Globus pallidus (tissue), 1 donor: ENCODE measurements around the gene HMBS.
A peak's percentile ranks its signal among the peaks of the same experiment; 100 is the strongest.

Source experiments
- DNase-seq: peaks from one replicate; pipeline ENCODE4 v3.0.0-alpha.2; 2015; ENCODE audit warnings: low spot score

HMBS gene

DNA sequence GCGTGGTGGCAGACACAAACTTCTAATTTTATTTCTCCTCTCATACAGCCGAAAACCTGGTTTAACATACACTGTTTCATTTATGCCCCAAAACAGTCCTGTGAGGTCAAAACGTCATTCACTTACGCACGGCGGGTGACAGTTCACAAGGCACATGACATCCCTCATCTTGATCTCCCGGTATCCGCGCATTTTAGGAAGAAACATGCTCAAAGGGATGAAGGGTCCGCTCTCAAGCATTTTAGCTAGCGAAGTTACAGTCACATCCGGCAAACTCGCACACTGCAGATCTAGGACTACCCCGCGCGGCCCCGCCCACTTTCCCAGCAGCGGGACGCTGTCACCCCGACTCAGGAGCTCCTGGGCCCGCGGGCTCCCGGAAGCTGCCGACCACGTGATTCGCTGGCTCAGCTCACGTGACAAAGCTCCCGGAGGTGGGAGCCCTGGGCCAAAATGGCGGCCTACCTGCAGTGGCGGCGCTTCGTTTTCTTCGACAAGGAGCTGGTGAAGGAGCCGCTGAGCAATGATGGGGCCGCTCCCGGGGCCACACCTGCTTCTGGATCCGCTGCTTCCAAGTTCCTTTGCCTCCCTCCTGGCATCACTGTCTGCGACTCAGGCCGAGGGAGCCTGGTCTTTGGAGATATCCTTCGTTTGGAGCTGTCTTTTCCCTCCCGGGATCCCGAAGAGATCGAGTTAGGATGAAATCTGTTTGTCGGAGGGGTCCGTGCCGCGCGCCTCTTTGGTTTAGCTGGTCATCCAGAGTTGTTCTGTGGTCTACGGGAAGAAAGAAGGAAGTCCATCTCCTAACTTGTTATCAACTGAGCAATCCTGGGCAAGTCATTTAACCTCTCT is 17.1 kb upstream of the HMBS start, which contains the start of gene VPS11:
VPS11 (plus strand) TSS at position 448 of the 852 bp plus-strand sequence; CDS start at position 454, 6 bp downstream.
- peak; percentile 96 for DNase-seq

- no peak for DNase-seq
Measured at GRCh38 chr11:119077839-119078238, 6.8 kb upstream of the HMBS start.

GRCh38 chr11:119078675-119079420 is 5.8 kb upstream of the HMBS start:
- DNase-seq: no peak

DNA sequence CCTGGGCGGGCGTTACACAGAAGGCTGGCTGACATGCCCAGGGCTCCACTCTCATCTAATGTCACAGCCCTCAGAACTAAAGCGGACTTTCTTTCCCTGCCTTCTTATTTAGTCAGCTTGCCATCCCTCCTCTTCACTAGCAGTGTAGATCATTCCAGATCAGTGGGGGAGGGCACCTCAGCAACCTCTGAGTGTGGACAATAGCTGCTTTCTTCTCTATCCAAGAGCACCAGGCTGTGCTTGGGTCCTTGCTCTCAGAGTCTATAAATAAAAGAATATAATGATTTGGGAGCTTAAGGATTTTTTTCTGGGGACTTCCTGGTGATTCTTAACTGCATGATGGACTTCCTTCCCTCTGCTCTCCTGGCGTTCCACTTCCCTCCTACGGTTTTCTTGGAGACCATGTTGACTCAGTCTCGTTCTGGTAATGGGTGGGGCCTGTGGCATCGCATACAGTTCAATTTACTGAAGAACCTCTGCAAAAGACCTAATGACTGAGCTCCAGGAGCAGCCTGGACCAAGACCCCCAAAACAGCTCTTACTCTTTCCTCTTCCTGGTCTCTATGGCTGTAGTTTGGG is 2.9 kb upstream of the HMBS start:
- peak; percentile 91 for DNase-seq

- no peak for DNase-seq
Measured at GRCh38 chr11:119085437-119085847, 761 bp downstream of the HMBS start.

GRCh38 chr11:119087123-119087522 is 2.4 kb downstream of the HMBS start:
- no peak for DNase-seq

DNA sequence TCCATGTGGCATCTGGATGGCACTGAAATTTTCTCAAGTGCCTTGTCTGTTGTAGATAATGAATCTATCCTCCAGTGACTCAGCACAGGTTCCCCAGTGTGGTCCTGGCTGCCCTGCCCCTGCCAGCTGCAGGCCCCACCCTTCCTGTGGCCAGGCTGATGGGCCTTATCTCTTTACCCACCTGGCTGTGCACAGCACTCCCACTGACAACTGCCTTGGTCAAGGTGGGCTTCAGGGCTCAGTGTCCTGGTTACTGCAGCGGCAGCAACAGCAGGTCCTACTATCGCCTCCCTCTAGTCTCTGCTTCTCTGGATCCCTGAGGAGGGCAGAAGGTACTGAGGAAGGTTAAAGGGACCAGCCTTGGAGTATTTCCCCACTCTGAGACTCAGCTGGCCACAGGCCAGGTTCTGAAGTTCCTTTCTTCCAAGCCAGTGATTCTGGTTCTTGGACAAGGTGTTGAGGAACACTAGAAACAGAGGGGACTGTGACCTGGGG is 3.1 kb downstream of the HMBS start:
- no peak for DNase-seq

GRCh38 chr11:119088406-119088805 is 3.7 kb downstream of the HMBS start:
- no peak for DNase-seq

- DNase-seq: no peak
Measured at GRCh38 chr11:119089319-119089718, 4.6 kb downstream of the HMBS start.

GRCh38 chr11:119091178-119091577 is 6.5 kb downstream of the HMBS start:
- no peak for DNase-seq

DNA sequence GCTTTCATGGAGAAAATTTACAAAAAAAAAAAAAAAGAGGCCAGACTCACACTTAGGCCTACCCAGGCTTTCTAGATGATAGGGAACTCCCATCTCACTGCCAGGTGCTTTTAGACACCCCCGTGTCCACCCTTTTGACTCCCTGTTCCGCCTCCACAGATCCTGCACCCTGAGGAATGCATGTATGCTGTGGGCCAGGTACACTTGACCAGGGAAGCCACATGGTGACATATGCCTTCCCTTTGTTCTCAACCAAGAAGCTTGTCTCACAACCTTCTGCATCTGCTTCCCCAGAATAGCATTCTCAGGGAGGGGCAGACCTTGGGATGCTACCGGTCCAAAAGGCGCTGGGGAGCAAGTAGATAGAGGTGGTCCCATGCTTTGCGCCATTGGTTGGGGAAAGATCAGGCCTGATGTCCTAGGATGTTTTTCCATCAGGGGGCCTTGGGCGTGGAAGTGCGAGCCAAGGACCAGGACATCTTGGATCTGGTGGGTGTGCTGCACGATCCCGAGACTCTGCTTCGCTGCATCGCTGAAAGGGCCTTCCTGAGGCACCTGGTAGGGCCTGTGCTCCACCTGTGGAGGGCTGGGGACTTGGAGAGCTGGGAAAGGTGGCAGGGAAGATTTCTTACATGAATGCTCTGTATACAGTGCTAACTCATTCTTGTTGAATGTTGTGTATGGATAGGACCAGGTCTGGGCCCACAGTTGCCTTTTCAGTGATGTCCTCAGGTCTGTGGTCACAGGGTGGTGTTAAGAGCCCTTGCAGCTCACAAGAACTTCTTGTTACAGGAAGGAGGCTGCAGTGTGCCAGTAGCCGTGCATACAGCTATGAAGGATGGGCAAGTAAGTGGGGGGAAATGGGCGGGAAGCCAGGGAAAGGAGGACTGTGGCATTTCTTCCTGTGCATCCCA is 7.5 kb downstream of the HMBS start:
- DNase-seq: no peak

- no peak for DNase-seq
Measured at GRCh38 chr11:119092880-119093842, 8.5 kb downstream of the HMBS start.

- no peak for DNase-seq
Measured at GRCh38 chr11:119093942-119094815, 9.5 kb downstream of the HMBS start.

DNA sequence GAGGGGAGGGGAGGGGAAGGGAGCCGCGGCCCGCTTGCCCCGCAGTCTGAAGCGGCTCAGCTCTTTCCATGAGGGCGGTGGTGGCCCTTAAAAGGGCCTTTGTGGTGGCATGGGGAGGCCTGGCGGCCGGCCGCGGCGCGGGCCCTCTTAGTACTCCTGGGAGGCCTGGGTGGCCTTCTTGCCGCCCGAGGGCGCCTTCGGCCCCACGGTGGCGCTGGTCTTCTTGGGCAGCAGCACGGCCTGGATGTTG is 10.1 kb downstream of the HMBS start:
- peak; percentile 89 for DNase-seq

DNA sequence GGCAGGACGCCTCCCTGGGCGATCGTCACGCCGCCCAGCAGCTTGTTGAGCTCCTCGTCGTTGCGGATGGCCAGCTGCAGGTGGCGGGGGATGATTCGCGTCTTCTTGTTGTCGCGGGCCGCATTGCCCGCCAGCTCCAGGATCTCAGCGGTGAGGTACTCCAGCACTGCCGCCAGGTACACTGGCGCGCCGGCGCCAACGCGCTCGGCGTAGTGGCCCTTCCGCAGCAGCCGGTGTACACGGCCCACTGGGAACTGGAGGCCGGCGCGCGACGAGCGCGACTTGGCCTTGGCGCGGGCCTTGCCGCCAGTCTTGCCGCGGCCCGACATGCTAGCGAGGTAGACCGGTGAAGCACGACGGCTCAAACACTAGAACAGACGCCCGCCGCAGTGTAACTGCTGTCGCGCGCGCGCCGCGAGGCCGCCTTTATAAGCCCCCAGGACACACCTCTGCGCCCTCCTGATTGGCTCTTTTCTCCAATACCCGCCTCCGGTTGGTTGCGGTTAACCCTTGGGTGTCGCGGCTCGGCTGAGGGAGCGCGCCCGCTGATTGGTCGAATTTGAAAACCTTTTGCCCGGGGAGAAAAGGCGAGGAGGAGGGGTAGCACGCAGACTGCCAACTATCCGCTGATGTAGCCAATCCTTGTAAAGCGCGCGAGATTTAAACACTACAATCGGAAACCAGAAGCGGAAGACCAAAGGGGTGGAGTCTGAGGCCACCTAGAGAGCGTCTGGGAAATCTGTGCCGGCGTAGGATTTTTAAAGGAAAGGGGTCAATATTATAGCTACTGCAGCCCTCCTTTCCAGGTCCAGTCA is 10.6 kb downstream of the HMBS start:
- DNase-seq: peak; percentile 100

DNA sequence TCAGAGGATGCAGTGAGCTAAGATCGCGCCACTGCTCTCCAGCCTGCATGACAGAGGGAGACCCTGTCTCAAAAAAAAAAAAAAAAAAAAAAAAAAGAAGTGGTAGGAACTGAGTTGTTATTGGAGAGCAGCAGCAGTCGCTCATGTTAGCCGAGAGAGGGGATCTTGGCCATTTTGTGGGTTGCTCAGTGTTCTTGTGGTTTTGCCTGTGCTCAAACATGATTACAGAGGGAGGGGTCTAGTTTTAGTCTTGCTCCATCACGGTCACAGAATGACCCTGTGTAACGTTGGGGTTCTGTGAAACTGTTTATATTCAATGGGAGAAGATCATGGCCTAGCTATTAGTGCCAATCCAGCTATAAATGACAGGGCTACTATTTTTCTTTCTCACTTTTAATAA is 15.0 kb downstream of the HMBS start:
- DNase-seq: no peak

DNA sequence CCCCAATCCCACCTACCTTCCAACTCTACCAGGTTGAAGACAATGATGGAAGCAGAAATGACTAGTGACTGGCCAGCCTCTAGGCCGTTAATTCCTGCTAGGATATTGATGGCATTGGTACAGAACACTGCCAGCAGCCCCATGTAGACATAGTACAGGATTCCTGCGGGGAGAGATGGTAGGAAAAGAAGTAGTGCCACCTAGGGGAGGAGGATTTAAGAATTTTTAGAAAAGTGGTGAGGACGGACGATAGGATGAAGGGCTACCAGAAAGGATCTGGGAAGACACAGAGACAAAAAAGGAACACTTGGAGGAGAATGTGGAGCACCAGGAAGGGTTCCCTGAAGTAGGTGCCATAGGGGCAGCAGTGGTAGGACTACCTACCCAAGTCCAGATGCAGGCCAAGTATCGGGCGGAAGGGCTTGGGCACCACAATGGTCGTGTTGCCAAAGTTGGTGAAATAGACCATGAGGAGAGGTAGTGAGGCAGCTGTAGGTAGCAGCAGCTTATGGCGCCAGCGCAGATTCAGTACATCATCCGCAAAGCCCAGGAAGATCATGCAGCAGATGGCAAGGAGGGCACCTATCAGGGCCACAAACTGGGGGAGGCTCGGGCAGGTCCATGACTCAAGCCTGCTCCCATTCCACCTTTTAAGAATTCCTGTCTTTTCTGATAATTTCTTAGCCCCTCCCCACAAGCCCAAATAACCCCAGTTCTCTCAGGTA is 15.7 kb downstream of the HMBS start:
- DNase-seq: no peak
